ENCODE measurements around the gene CRYBG1.

Gene CRYBG1

GRCh38 chr6:106430466-106430865 lies 69.9 kb downstream of the CRYBG1 start:
- no peak for DNase-seq

- no peak for DNase-seq
Observed at GRCh38 chr6:106431405-106431804, 70.9 kb downstream of the CRYBG1 start.

- DNase-seq, result no peak
Observed at GRCh38 chr6:106431972-106432371, 71.5 kb downstream of the CRYBG1 start.

GRCh38 chr6:106434530-106434929 lies 74.0 kb downstream of the CRYBG1 start:
- no peak for DNase-seq

GRCh38 chr6:106439459-106439858 lies 78.9 kb downstream of the CRYBG1 start:
- no peak for DNase-seq

- DNase-seq, result no peak
Observed at GRCh38 chr6:106440546-106440945, 80.0 kb downstream of the CRYBG1 start.

- DNase-seq, result no peak
Observed at GRCh38 chr6:106442395-106442794, 81.9 kb downstream of the CRYBG1 start.

- peak; percentile 77 for DNase-seq
Observed at GRCh38 chr6:106444777-106445507, 84.4 kb downstream of the CRYBG1 start.

- DNase-seq, result no peak
Observed at GRCh38 chr6:106445508-106445878, 85.0 kb downstream of the CRYBG1 start.

- DNase-seq, result peak; percentile 32
Observed at GRCh38 chr6:106446287-106446885, 85.9 kb downstream of the CRYBG1 start.

- DNase-seq, result no peak
Observed at GRCh38 chr6:106446983-106447382, 86.5 kb downstream of the CRYBG1 start.

GRCh38 chr6:106448000-106448426 lies 87.5 kb downstream of the CRYBG1 start:
- peak; percentile 13 for DNase-seq

- no peak for DNase-seq
Observed at GRCh38 chr6:106450653-106451052, 90.1 kb downstream of the CRYBG1 start.

GRCh38 chr6:106451439-106451838 lies 90.9 kb downstream of the CRYBG1 start:
- no peak for DNase-seq

- no peak for DNase-seq
Observed at GRCh38 chr6:106452628-106453027, 92.1 kb downstream of the CRYBG1 start.

GRCh38 chr6:106453756-106454367 lies 93.3 kb downstream of the CRYBG1 start:
- DNase-seq, result no peak

GRCh38 chr6:106456756-106457155 lies 96.2 kb downstream of the CRYBG1 start:
- no peak for DNase-seq

- DNase-seq, result no peak
Observed at GRCh38 chr6:106458021-106458986, 97.8 kb downstream of the CRYBG1 start.

- no peak for DNase-seq
Observed at GRCh38 chr6:106460481-106460880, 100.0 kb downstream of the CRYBG1 start.

- no peak for DNase-seq
Observed at GRCh38 chr6:106461084-106461483, 100.6 kb downstream of the CRYBG1 start.

GRCh38 chr6:106462923-106463557 lies 102.5 kb downstream of the CRYBG1 start:
- no peak for DNase-seq

GRCh38 chr6:106466211-106466610 lies 105.7 kb downstream of the CRYBG1 start:
- DNase-seq, result no peak

GRCh38 chr6:106468935-106469334 lies 108.4 kb downstream of the CRYBG1 start:
- no peak for DNase-seq

All from CD4-positive, alpha-beta T cell treated with Interleukin-21 for 1 hour (primary cell).